NCI-H446 treated with DMSO at 0.1 percent for 48 hours (cell line): Measurements from ENCODE around the gene CTNNA3.
A peak's percentile ranks its signal among the peaks of the same experiment; 100 is the strongest.

Source experiments
- DNase-seq: peaks from one replicate; lab custom pipeline; 2025; lab: John Stamatoyannopoulos, UW

Gene CTNNA3

DNA sequence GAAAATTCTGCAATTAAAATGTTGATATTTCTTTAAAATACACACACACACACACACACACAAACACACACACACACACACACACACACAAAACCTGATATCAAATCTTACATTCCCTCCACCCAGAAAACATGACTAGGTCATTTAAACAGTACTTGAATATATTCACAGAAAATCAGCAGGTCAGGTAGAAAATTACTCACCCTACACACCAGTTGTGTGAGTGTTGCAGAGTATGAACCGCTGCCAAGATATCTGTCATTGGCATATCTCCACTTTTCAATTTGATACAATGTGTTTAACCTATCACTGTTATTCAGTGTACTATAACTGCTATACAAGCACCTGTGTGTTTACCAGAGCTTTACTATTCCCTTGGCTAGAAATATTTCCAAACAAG, 1053.8 kb downstream of the CTNNA3 start:
- no peak for DNase-seq

DNA sequence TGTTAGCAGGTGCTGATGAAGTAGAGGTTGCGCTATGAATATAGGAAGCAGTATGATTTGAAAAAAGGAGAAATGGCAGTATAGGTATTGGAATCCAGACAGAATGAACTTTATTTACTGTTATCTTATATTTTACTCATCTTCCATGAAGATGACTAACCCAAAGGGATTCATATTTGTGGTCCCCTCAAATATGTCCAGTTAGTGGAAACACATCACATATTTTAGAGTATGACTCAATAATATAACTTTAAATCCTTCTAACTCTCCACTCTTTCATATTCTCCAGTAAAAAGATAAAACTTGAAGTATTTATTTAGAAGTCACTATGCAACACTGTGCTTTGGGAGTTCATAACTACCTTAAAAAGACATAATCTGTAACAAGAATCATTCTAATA, 1056.6 kb downstream of the CTNNA3 start:
- no peak for DNase-seq

DNA sequence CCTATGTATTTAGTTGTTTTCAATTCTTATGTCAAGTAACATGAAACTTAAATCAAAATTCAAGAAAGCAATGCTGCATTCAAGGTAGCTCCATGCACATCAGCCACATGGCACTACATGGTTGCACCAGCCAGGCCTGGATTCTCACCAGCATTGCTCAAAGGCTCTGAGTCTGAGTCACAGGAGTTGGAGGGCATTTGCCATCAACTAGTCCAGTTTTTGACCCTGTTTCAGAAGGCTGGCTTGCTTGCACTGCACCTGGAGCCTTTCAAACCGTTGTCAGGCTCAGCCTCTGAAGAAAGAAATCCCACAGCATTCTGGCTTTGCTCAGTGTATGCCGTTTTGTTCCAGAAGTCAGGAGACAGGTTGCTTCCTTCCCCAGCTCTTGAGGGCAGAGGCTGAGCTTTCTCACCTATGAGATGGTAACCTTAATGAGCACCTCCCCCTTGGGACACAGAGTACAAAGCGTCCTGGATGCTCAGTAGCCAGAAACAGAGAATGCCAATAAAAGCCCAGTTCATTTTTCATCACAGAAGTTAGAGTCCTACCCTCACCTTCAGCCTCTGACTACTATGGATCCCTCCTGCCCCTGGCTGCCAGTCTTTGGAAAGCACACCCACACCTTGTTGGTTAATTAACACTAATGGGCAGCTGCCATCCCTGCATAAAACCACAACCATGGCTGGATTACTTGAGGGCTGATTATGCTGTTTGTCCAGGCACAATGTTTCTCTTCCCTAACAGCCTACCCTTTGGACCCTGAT, 1058.5 kb downstream of the CTNNA3 start:
- DNase-seq, result no peak

DNA sequence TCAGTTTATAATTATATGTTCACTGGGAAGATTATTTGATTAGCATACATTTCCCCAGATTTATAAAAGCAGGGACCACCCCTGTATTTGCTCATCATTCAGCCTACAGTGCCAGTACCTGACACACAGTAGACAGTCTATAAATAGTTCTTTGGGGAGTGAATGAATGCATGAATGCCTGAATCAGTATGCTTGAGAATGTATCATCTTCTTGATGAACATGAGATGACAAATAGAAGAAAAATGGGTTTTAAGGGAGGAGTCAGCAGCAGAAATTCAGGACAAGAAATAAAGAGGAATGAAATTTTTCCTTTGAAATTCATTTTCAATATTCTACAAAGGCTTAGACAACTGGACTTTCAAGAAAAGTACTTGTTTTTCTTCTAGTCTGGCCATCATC, 1066.0 kb downstream of the CTNNA3 start:
- DNase-seq, result no peak

DNA sequence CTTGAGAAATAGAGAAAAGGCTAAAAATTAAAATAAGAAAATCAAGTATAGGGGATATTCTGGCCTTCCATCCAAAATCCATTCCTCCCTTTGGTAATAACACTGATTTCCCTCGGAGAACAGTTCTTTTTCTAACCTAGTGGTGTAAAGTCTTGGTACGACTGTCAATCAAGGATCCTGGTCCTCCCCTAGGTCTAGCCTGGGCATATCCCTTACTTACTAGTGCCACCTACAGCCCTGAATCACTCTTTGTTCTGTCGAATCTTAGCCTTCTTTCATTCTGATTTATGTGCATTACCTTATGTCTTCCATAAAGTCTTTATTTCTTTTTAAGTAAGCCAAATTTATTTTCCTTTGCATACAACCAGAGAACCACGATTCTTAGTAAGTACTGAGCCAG, 1068.8 kb downstream of the CTNNA3 start:
- no peak for DNase-seq

DNA sequence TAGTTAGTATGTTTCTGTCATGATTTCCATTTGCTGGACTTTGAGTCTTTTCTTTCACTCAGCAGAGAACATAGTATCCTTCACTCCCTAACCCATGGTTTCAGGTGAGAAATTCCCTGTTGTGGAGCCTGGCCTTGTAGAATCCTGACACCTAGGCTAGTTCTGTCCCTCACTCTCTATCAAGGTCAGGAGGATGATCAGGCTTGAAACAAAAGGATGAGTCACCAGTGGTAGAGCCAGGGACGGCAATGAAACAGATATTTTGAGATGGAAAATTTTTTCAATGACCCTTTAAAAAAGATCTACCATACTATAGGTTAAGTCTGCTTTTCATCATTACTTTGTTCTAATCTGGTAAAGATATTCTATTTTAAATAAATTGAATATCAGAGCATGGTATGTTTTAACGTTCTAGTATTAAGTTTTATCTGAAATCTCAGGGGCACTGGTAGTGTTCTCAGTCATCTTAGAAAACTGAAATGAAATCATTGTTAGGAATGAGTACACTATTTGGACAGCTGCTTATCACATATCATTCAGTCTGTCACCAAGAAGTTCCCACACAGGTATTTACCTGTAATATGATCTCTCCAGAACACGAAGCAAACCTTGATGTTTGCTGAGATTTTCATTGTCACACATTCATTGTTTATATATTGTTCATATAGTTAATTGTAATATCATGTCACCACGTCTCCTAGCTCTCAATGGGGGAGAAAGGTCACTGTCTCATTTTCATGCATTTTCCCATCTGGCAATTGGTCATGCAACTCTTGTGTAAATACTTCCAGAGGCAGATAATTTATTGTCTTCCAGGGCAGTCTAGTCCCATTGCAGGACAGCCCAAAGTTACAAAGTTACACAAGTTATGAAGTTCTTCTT, 1070.0 kb downstream of the CTNNA3 start:
- no peak for DNase-seq

DNA sequence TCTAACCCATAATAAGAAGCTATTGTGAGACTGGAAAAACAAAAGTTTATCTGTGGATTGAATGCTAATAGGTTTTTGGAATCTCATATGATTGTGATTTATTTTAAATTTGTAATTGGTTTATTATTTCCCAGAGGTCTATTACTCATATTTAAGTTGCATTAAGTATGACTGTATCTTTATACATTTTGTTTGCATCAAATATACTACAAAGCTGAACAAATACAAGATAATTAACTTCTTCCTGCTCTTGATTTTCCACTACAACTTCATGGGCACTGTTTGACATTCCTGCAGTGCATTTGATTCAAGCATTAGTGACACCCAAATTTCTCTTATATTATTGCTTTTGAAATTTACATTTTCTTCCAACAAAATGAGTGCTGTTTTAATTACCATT, 1073.9 kb downstream of the CTNNA3 start:
- DNase-seq, result no peak

DNA sequence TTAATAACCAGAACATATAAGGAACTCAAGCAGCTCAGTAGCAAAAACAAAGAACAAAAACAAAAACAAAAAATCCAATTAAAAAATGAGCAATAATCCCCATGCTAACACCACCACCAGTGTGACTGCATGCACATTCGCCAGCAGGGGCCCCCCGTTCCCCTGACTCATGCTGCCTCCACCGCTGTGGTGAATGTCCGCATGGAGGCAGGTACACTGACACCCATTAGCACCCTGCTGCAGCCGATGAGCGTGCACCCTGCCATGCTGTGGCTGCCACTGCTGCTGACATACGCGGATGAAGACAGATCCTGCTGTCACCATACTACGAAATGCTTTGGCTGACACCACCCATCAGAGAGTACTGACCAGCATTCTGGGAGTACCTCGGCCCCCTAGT, 1091.8 kb downstream of the CTNNA3 start:
- DNase-seq, result no peak

DNA sequence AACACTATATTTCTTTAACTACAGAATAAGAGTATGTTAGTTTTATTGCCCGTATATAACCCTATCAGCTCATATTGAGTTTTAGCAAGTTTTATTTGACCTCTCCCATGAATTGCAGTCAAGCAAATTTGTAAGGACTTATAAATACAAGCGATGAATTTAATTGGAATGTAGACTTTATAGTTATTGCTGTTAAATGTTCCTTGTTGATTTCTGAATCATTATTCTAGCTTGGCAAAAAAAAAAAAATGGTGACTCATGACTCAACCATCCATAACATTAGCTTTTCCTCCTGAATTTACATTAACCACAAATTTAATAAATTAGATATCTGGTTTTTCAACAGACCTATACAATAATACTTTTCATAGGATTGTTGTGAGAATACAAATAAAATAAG, 1104.1 kb downstream of the CTNNA3 start:
- DNase-seq, result no peak

DNA sequence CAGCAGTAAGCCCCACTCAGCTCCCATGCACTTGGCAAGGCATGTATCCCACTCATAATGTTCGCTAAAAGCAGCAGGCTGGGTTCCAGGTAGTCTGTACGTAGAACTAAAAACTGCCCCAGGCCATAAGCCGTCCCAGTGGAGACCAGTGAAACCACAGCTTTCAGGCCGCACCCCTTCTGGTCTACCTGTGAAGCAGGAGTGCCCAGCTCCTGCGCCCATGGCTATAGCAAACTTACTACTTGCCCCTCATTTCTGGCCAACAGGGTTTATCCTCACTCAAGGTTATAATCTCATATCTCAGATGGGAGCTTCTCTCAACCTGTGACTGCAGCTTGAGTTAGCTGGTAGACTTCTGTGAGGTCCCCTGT, 1108.3 kb downstream of the CTNNA3 start:
- no peak for DNase-seq

DNA sequence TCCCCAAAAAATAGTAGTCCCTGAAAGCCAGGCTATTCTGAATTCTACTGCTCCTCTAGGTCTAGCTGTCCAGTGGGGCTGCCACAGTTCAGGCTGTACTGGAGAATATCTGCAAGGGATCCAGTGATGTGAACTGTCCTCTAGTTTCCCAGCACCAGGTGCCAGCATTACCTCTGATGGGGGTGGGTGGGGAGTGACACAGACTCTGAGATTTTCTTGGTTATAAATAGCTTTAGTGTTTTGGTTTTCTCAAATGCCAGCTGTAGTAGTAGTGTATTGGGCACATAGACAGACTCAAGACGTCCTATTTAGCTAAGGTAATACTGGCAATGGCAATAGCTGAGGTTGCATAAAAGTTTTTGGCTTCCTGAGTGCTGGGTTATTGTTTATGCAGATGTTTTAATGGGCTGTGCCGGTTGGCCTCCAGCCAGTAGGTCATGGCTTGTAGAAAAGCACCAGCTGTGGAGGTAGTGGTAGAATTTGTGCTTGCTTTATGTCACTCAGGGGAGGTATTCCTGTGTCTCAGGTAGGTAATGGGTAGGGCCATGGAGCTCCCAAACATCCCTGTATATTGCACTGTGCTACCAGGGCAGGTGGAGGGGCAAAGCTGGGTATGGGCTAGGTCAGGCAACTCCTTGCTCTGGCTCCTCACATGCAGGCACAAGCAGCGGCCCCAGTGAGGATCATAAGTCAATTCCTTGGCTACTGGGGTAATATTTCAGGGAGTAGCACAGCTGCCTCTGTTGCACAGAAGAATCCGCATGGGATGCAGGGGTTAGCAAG, 1108.9 kb downstream of the CTNNA3 start:
- no peak for DNase-seq

DNA sequence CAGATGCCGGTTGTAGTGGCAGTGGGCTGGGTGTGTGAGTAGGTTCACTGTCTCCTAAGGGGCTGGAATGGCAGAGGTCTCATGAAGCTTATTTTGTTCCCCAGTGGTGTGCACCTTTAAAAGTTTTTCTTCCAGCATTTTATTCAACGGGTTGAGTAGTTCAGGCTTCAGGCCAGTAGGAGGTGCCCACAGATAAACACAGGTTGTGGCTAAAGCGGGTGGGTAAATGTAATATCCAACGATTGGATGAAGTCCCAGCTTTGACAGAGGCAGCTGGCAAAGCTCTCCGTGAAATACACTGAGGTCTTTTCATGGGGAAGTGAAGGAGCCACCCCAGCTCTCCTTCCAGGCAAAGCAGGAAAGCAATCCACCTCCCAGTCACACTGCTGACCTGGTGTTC, 1109.9 kb downstream of the CTNNA3 start:
- peak; percentile 13 for DNase-seq

DNA sequence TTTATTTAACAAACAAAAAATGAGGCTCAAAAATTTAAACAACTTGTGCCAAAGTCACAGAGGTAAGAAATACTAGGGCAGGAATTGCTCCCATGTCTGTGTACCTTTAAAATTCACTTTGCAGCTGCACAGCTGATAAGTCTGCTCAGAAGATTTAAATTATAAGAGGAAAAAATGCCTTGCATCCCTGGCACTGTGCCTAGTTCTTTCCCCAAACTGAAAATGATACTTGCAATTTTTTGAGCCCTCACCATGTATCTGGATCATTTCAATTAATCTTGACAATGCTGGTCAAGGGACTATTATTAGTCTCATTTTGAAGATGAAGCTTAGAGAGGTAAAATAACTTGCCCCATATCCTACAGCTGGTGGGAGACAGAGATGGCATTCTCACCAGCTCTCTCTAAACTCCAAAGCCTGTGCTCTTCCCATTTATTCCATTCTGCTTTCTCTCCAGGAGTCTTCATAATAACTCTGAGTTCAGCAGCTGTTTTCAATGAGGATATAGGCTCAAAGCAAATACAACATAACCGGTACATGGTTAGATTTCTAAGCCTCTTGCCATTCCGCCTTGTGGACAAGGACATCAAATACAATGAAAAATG, 1120.6 kb downstream of the CTNNA3 start:
- DNase-seq, result no peak

DNA sequence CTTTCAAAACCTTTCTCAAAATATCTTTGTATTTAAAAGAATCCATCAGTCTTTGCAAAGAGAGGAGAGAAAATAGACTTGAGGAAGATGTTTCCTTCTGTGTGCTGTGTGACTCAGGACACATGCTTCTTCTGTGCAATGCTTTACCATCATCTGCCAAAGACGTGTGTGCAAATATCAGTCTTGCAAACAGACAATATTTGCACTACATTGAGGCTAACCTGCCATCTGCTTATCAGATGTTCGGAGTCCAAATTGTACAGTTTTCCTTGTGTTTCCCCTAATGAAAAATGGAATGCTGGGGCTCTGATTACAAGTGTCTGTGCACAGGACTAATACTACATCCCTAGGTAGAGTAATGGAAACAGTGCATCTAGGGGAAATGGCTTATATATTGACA, 1123.3 kb downstream of the CTNNA3 start:
- DNase-seq, result no peak

DNA sequence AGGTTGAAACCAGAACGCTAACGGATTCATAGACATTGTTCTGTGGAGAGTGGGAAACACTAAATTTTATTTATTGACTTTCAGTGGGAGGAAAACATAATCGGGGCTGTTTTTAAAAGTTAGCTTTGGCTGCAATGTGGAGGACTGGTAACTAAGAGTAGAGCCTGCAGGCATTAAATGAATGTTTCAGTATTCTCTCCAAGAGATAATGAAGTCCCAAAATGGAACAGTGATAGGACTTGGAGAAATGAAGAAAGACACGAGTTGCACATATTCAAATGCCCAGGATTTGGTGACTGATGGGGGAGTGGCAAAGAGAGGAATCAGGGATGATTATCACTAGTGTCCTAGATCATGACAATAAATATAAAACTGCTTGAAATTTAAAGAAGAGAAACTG, 1130.0 kb downstream of the CTNNA3 start:
- DNase-seq, result no peak

DNA sequence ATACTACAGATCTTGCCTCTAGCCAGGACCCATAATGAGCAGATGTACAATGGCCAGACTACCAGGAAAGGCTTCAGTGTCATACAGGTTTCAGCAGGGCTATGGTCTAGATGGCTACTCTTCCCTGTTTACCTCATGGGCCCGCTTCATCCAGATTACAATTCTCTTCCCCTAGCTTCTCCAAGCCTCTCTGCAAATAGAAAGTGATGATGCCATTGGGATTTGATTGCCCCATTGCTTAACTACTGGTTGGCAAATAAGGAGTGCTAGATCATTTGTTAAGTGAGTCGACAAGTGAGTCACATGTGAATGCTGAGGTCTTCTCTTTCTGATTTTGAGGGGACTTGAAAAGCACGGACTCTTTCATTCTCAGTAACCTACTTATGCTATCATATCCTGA, 1131.7 kb downstream of the CTNNA3 start:
- no peak for DNase-seq

DNA sequence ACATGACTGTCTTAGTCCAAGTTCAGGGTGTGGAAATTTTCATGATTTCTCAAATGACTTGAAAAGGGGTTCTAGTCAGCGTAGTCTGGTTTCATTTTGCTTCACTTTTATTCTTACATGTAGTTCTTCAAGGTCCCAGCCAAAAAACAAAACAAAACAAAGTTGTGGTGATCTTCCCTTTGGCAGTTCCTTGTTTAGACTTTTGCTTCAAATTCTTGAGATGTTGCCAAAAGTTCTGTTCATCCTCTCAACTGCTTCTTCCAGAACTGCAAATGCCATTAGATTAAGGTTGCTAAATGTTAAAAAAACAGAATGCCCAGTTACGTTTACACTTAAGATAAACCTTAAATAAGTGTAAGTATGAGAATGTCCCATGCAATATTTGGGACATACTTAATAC, 1140.9 kb downstream of the CTNNA3 start:
- no peak for DNase-seq

DNA sequence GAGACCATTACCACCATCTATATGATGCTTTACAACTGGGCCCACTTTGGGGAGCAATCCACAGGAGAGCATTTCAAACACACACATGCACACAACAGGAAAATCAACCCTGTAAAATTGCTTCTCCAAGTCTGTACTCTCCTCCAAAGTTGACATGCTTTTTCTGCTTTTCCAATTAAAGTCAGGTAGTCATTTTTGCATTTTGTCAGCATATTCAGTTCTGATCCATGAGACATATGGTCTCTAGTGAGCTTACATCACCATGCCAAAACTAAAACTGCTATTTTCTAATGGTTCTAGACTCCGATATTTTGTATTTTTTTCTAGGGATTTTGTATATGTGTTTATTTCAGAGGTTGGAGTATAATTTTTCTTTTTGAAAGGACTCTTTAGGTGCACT, 1143.7 kb downstream of the CTNNA3 start:
- peak; percentile 33 for DNase-seq

DNA sequence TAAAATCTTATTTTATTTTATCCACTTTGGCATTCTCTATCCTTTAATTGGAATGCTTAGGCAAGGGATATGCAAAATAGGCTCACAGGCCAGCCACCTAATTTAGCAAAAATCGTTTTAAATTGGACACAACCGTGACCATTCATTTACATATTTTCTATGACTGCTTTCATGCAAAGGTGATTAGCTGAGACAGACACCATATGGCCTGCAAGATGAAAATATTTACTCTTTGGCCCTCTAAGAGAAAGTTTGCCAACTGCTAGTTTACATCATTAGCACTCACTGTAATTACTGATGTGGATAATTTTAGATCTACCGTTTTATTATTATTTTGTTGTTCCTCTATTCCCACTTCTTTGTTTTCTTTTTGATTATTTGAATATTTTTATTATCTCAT, 1145.6 kb downstream of the CTNNA3 start:
- peak; percentile 64 for DNase-seq

DNA sequence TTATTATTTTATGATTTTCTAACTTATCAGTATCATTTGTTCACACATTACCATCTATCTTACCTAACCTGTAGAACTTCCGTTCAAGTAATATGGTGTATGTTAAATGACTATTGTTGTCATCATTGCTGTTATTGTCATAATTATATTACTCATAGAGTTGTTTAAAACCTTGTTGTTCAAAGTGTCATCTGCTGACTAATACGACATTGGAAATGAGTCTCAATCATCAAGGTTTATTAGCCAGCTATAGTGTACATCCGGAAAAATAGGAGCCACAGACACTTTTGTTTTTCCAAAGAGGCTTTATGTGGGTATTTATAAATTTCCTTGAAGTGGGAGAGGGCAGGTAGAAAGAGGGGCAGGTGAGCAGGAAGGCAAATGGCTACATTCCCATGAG, 1157.1 kb downstream of the CTNNA3 start:
- DNase-seq, result no peak

DNA sequence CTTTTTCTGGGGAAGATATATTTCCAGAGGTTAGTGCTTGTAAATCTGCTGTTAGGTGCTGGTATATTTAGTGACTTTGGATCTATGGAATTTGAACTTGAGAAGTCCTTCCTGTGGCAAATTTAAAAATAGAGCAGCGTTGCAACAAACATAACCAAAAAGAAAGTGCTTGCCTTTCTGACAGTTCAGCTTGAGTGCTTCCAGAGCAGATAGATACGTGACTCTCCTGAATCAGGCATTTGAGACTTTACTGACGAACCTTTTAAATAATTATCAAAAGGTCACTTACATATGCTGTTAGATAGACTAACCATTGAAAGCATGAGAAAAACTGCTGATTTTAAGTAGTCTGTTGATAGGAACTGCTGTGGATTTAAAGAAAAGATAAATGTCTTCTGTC, 1157.6 kb downstream of the CTNNA3 start:
- DNase-seq, result no peak

DNA sequence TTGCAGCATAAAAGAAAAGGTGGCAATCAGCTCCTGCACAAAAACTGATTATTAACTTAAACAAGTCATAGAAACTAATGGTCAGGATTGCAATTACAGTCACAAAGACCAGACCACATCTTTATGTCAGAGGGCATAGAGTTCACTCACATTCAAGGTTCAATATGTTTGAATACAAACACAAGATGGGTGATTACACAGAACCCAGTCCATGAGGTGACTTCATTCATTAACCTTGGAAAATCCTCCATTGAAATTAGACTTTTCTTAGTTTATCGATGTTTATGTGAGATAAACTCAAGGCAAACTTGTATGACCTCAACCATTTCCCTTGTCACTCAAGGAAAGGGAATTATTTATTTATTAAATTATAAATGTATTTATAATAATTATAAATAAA, 1158.8 kb downstream of the CTNNA3 start:
- DNase-seq, result no peak
